ENCODE results near the gene FOXP1. TPM values are rescaled to one million over a fixed set of nuclear protein-coding genes. Genes with fewer than 3 reads are reported as not detected.

Gene FOXP1
- total RNA-seq, 1 donor from 2014 or later: 27.3 TPM

DNA sequence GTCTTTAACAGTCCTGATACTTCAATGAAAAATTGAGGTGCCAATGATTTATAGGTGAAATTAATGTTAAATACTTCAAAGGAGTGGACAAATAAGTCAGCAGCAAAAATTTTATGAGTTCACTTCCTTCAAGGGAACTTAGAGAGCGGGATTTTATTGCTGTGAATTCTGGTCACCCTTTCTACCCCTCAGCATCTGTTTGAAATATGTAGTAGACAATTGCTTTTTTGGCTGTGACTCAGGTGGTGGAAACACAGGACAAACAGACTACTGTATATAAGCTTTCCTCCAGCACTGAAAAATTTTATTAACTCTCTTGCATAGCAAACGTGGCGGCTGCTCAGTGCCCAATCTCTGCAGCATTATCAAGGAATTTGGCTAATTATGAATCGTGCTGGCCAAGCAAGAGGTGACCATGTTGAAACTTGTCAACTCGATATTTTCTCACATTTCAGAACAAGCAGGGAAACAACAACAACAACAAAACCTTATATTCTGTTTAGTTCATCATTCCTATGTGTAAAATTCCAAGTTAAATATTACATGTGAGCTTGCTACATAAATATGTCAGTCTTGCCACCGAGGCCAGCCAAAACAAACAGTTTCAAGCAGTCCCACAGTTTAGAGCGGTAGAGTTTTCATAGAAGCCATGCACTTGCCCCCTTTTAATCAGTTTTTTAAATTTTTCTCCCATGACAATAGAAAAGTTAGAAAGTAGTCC is 420.2 kb downstream of the FOXP1 start:
- no peaks in the 10 kb centered on the region for H3K9me3 Mint-ChIP-seq
- no peak overlapping the region for H3K4me3 ChIP-seq

DNA sequence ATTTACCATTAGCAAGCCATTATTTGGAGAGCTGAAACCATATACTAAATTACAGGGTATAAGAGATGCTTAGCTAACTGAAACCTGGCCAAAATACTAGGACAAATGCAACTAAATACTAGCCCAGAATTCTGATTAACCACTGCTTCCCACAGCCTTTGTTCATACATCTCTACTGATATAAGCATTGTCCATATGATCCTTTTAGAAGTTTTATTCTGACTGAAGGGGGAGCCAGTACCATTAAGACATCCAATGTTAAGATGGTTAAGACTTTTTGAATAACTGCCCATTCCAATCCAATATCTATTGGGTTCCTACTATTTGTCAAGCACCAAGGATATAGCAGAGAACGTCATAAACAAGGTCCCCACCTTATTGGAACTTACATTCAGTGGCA is 421.3 kb downstream of the FOXP1 start:
- Mint-ChIP-seq H3K4me1 (no peaks in the 10 kb centered on the region), H3K27ac (no peak overlapping the region), H3K27me3 (ENCODE audit: insufficient read depth, low read depth) (no peaks in the 10 kb centered on the region), H3K4me3 (no peak overlapping the region), H3K9me3 (no peaks in the 10 kb centered on the region), H3K36me3 (peaks cover 14% of the 10 kb centered on the region)
- Histone ChIP-seq H3K27me3 (no peaks in the 10 kb centered on the region), H3K4me3 (no peak overlapping the region), H3F3A (ENCODE audit: low read depth) (no peaks in the 10 kb centered on the region), H3K4me2 (no peak overlapping the region), H3K9ac (no peak overlapping the region), H3K27ac (no peak overlapping the region), H4K20me1 (ENCODE audit: low read depth) (no peaks in the 10 kb centered on the region), H3K4me1 (no peaks in the 10 kb centered on the region), H2AFZ (replicated peaks) (no peak overlapping the region), H3K9me3 (ENCODE audit: low read depth) (no peaks in the 10 kb centered on the region), H3K79me2 (ENCODE audit: low read depth) (no peaks in the 10 kb centered on the region), H3K36me3 (peaks cover 4% of the 10 kb centered on the region)
- TF ChIP-seq EZH2 (IDR thresholded peaks at IDR 0.05) (no peak), EZH2phosphoT487 (IDR thresholded peaks at IDR 0.05) (no peak), CTCF (IDR thresholded peaks at IDR 0.05) (no peak)
- no peak for DNase-seq (ENCODE audit: low spot score)

More for the DNA sequence above, 420.2 kb downstream of the FOXP1 start:
- H3F3A ChIP-seq (ENCODE audit: low read depth): no peaks in the 10 kb centered on the region
- H3K4me2 ChIP-seq: no peak overlapping the region
- no peaks in the 10 kb centered on the region for H3K9me3 ChIP-seq (ENCODE audit: low read depth)
- no peaks in the 10 kb centered on the region for H3K79me2 ChIP-seq (ENCODE audit: low read depth)
- H4K20me1 ChIP-seq (ENCODE audit: low read depth): no peaks in the 10 kb centered on the region
- Mint-ChIP-seq H3K4me1 (peaks cover 1% of the 10 kb centered on the region), H3K4me3 (no peak overlapping the region), H3K36me3 (peaks cover 14% of the 10 kb centered on the region), H3K27ac (no peak overlapping the region), H3K27me3 (ENCODE audit: insufficient read depth, low read depth) (no peaks in the 10 kb centered on the region)
- no peak overlapping the region for H3K27ac ChIP-seq
- H3K27me3 ChIP-seq: no peaks in the 10 kb centered on the region
- no peak for DNase-seq (ENCODE audit: low spot score)
- H2AFZ ChIP-seq (replicated peaks): no peak overlapping the region
- TF ChIP-seq EZH2phosphoT487 (IDR thresholded peaks at IDR 0.05) (no peak), CTCF (IDR thresholded peaks at IDR 0.05) (no peak), EZH2 (IDR thresholded peaks at IDR 0.05) (no peak)
- H3K9ac ChIP-seq: no peak overlapping the region
- peaks cover 4% of the 10 kb centered on the region for H3K36me3 ChIP-seq
- peaks cover 2% of the 10 kb centered on the region for H3K4me1 ChIP-seq

DNA sequence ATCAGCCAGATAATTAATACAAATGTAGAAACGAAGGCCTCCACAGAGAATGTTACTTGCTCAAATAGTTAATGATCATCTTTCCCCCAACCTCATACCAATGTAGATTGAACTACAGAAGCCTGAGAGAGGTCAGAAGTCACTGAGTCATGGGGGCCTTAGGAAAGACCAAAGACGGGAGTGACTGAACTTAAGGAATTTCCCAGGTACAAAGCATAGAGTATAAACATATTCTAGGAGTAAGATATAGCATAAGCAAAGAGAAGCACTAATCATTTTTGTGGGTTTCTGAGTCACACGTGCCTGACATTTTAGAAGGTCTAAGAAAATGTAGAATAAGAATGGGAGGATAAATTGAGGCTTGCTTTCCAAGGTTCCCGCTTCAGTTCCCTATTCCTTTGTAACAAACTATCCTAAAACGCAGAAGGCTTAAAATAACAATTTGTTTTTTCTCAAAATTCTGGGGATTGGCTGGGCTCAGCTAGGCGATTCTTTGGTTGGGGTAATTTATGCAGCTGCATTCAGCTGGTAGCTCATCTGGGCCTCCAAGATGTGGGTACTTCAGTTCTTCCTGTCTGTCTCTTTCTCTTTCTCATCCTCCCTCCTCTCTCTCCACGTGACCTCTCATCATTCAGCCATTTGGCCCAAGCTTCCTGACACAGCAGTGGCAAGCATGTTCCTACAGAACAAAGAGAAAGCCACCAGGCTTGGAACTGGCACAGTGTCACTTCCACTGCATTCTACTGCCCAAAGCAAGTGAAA is 422.6 kb downstream of the FOXP1 start:
- Histone ChIP-seq H3K9me3 (ENCODE audit: low read depth) (no peaks in the 10 kb centered on the region), H3K4me1 (no peaks in the 10 kb centered on the region), H3K9ac (no peak overlapping the region), H3K36me3 (peaks cover 4% of the 10 kb centered on the region), H3F3A (ENCODE audit: low read depth) (no peaks in the 10 kb centered on the region), H4K20me1 (ENCODE audit: low read depth) (no peaks in the 10 kb centered on the region), H3K4me2 (no peak overlapping the region), H3K4me3 (no peak overlapping the region), H3K27me3 (no peaks in the 10 kb centered on the region), H3K27ac (no peak overlapping the region), H3K79me2 (ENCODE audit: low read depth) (no peaks in the 10 kb centered on the region), H2AFZ (replicated peaks) (no peak overlapping the region)
- Mint-ChIP-seq H3K27ac (no peak overlapping the region), H3K36me3 (peaks cover 8% of the 10 kb centered on the region), H3K4me1 (no peaks in the 10 kb centered on the region), H3K4me3 (no peak overlapping the region), H3K9me3 (no peaks in the 10 kb centered on the region), H3K27me3 (ENCODE audit: insufficient read depth, low read depth) (no peaks in the 10 kb centered on the region)
- DNase-seq (ENCODE audit: low spot score): no peak
- TF ChIP-seq EZH2phosphoT487 (IDR thresholded peaks at IDR 0.05) (no peak), EZH2 (IDR thresholded peaks at IDR 0.05) (no peak), CTCF (IDR thresholded peaks at IDR 0.05) (no peak)

All from neural progenitor cell (in vitro differentiated cells).